IPS-NIHi7 (cell line): ENCODE results near the gene POLD4.
A peak's percentile ranks its signal among the peaks of the same experiment; 100 is the strongest.

ENCODE experiments used
- DNase-seq: peaks from one replicate; pipeline ENCODE4 v3.0.0; 2012; ENCODE audit warnings: mixed read lengths; ENCODE audit errors: extremely low spot score

POLD4 gene

DNA sequence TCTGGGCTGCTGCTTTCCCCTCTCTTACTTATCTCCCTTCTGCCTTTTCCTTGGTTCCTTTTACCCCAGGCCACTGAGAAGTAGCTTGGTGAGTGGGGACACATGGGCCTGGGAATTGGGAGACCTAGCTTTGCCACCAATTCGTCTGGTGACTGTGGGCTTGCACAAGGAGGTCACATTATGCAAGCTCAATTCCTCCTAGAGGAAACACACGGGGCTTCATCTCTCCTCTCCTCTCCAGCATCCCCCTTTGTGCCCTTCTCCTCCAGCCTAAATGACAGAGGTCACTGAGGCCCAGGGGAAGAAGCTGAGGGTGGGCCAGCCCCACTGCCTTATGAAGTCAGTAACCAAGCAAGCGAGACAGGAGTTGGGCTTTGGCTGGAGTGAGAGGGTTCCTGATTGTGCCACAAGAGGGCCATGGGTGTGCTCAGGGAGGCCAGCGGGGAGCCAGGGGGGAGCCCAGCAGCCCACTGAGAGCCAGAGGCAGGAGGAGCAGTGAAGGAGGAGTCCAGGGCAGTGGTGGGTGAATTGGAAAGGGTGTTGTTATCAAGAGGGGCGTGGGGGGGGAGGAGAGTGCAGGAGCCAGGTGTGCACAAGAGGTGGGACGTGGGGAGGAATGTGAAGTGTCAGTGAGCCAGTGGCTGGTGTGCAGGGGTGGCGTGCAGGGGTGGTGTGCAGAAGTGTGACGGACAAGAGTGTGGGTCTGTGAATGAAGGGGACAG is 18.0 kb upstream of the POLD4 start:
- DNase-seq: peak; percentile 66

DNA sequence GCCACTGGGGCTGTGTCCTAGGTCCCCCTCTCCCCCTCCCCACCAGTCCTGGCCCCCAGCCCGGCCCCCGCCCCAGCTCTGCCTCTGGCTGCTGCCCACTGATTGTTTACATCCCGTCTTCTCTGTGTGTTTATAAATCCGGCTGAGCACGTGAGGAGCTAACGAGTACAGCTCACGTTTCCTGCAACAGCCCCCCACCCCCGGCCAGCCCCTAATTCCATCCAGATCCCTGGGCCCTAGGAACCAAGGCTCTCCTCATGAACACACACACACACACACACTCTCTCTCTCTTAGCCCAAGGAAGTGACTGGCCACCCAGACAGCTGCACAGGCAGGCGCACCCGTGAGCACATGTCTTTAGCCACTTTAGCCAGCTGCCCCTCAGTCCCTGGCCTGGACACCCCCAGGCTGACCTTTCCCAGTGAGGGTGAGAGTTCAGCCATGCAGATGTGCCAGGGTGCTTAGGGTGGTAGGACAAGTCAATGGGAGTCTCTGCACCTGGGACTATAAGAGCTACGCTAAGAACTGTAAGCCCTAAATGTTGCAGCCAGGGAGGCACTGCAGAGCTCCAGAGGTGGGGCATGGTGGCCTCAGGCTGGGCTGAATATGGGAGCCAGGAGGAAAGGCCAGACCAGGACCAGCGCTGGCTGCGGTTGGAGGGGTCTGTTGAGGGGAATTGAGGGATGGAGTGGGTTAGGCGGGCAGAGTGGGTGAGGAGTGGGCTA is 17.2 kb upstream of the POLD4 start:
- no peak for DNase-seq

DNA sequence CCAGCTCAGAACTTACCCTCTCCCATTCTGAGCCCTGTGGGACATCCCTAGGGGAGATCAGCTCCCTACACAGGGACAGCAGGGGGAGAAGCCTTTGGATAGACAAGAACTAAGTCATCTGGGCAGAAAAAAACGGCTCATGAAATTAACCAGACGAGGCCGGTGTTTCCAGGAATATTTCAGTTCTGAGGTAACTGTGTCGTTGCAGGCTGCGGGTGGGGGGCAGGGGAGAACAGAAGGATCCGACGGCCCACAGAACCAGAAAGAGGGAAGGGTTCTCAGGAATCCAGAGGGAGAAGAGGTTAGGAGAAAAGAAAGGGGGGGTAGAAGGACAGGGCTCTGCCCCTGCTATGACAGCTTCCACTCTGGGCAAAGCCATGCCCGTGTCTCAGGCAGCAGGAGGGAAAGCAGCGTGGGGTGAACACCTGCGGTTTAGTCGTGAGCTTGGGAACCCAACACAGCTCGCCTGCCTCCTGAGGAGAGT is 16.5 kb upstream of the POLD4 start:
- DNase-seq: no peak

DNA sequence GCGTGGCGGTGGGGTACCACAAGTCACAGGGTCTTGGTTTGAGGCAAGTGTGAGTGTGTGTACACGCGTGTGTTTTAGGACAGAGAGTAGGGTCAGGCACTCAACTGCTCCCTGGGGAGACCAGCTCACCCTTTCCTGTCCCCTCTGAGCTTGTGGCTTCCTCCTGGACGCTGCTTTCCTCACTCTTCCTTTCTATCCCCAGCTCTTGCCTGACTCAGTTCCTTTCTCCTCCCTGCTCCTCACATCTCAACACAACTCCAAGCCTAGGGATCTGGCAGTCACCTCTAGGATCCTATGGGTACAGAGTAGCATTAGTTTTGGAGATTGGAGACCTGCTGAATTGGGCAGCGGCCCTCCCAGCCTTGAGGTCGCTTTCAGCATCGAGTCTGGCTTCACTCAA is 15.9 kb upstream of the POLD4 start:
- DNase-seq: no peak

DNA sequence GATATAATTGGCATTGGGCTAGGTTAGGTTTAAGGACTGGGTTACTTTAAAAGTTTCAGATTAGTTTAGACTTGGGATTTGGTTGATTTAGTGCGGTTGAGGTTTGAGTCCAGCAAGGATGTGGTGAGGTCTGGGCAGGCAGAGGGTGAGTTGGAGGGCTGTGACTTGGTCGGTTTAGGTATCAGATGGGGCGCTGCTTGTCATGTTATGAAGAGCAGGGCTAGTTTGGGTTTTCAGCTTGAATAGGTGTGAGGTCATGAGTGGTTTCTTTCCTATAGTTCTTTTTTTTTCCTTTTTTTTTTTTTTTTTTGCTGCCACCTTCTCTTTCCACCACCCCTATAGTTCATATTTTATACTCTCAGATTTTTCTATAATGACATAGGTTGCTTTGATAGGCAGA is 15.3 kb upstream of the POLD4 start:
- DNase-seq: no peak

DNA sequence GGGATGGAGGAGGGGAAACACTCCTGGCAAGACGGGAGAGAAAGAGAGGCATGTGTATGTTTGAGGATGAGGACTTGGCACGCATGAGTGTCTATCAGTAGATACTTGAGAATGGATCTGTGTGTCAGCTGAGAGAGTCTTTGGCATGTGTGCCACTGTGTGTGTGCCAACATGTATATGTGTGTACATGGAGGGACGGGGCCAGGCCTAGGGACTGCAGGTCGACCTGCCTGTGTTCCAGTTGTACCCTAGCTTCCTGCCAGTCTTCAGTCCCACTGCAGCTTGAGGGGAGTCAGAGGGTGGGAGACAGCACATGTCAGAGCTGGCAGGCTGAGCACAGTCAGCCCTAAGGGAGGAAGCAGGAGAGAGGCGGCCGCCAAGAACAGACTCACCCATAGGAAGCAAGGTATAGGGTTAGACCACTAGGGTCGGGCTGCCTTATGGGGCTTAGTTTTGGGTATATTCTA is 14.4 kb upstream of the POLD4 start:
- no peak for DNase-seq

DNA sequence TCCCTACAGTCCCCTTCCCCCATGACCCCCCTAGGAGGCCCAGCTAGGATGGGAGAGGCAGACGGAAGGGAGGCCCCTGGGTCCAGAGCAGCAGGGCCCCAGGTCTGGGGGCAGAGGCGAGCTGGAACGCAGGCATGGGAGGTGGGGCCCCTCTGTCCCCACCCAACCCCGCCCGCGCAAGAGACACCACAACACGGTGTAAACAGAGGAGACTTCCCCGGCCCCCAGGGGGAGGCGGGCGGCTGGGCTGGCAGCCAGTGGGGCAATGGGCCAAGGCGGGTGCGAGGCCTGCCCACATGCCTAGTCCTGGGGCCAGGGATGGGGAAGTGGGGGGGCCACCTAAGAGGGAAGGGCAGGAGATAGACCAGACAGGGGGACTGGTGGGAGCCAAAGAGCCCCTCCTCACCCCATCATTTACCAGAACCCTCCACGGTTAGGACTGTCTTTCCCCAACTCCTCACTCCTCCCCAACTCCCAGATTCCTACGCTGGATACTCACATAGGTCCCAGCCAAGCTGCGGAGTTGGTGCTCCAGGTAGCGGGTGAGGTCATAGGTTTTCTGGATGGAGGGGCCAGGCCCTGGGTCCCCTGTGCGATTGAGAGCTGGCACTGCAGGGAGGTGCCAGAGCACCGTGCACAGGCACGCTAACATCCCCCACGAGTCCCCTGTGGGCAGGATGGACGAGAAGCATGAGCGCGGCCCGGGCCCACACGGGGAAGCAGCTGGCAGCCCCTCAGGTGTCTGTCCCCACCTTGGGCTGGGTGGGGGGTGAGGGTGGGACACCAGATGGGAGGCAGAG is 13.8 kb upstream of the POLD4 start:
- DNase-seq: no peak

DNA sequence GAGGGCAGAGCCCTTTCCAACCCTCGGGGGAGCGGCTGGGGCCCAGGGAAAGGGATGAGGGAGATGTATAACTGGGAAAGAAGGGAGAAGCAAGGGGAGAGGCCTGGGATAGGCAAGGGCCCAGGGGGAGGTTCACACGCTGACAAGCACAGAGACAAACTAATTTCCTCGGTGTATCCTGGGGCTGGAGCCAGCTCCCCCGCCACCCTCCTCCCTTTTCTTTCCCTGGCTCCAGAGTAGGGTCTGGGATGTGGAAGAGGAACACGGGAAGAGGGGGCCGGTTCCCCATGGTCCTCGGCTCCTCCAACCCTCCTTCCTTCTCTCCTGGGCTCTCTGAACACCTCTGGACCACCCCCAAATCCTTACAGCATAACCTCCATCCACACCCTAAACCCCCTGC is 13.2 kb upstream of the POLD4 start:
- DNase-seq: no peak

DNA sequence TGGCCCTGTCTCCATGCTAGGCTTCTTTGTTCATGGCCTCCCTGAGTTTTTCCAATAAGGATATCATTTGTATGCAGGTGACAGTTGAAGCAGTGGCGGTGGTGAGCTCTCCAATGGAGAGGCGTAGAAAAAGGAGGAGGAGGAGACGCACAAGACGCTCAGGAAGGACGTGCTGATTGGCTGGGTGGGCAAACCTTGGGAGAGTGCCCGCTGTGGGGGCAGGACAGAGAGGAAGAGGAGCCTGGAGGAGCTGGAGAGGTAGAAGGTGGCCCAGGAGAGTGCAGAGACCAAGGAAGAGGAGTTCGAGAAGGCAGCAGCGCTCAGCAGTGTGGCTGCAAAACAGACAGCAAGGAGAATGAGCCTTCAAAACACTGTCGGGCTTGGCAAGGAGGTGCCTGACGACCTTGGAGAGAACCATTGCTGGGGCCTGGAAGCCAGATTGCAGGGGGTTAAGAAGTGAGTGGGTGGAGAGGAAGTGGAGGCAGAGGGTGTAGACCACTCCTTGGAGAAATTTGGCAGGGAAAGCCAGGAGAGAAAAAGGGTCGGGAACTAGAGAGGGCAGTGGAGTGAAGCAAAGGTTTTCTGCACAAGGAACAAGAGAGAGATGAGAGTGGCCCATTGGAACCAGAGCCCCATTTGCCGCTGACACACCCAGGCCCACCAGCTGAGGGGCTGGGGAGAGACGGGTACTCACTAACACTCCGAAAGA is 12.5 kb upstream of the POLD4 start:
- DNase-seq: no peak

DNA sequence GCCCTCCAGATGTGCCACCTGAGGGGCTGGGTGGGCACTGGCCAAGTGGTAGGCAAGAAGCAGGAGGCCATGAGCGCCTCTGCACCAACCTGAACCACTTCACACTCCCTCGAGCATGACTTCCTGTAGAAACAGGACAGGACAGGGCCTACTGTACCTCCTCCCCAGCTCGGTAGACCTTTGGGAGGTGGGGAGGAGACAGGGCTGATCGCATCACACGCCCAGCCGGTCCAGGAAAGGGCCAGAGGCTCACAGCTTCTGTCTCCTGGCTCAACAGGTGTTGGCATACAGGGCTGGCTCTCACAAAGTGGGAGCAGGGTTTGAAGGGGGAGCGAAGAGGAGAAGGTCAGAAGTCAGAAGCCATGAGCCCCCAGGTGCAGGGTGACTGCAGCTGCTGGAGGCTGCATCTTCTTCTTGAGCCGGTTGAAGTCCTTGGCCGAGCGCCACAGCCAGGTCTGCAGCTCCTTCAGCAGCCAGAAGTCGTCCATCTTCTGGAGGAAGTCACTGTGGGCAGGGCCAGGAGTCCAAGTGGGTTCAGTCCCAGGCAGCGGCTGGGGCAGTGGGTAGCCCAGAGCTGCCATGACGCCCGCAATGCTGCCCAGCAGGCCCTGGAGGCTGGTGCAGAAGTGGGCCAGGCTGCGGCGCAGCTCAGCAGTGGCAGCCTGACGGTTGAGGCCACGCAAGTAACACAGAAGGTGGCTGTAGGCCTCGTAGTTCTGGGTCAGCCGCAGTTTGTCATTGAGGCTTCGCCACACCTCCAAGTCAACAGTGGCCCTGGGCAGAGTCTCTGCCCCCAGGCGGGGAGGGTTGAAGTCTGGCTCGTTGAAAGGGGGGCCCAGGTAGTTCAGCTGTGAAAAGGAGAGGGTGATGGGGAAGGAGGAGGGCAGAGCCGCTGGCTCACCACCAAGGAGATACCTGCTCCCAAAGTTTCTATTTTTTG is 11.7 kb upstream of the POLD4 start:
- DNase-seq: no peak

DNA sequence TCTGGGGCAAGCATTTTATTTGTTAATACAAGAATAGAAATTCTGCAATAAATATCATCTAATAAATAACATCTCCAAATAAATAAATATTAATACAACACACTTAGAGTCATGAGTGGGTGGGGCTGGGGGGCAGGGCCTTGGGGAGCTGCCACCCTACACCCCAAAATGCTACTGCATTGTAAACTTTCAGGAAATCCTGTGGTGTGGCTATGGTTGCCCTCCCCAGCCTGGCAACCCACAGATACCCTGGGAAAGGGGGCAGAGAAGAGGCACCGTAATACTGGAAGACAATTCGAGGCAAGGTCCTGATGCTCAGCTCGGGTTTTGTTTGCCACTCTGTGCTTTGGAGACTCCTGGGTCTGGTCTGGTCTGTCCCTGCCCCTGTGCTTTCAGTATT is 10.8 kb upstream of the POLD4 start:
- DNase-seq: no peak

DNA sequence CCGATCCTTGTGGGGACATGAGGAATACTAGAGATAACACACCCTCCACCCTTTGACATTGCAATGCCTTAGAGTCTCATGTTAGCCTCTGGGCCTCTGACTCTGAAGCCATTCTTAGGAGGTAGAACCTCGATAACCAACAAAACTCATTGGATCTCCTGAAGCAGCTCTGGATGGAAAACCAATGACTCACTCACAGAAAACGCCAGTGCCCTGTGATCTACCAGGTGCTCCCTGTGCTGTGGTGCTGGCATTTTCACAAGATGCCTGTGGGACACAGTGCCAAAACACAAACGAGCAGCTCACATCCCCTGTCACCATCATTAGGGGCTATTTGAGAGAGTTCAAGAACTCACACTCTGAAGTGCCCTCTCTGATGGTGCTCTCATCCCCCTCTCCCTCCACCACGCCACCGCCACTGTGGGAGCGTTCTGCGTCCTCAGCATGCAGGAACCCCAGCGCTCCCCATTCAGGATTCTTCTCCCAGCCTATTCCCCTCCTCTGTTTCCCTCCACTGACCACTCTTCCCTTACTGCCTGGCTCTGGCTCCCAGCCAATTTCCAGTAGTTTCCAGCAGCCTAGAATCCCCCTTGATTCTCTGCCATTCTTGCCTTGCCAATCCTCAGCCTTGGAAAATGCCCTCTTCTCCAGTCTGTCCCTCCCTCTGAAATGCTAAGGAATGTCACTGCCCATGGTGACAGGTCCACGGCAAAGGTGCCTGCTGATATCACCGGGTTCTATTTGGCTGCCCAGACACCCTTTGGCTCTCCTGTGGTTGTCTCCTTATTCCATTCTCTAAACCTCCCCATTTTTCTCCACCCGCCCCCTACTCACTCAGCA is 4.7 kb upstream of the POLD4 start:
- DNase-seq: no peak

DNA sequence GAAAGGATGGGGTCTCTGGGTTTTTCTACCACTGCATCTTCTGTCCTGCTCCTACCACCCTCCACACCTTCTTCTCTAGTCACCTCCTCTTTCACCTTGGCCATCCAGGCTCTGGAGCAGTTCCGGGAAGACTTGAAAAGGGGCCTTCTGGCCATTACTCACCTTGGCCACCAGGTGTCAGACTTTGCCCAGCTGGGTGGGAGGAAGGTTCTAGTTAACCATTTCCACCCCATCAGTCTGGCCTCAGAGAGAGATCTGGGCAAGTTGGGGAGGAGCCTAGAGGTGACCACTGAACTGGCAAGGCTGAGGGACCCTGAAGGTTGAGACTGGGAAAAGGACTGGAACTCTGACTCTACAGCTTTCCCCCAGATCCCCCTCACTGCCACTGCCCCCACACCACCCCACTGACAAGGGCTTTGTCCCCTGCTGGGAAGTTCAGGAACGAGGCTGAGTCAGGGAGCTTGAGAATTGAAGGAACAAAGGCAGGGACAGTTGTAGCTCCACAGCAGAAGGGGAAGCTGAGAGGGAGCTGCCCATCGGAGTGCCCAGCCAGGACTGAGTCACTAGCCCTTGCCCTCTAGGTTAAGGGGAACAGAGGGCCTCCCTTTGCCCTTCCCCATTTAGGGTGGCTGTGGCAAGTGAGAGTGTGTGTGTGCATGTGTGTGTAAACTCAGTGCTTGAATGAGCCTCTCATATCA is 3.7 kb upstream of the POLD4 start:
- DNase-seq: peak; percentile 86

DNA sequence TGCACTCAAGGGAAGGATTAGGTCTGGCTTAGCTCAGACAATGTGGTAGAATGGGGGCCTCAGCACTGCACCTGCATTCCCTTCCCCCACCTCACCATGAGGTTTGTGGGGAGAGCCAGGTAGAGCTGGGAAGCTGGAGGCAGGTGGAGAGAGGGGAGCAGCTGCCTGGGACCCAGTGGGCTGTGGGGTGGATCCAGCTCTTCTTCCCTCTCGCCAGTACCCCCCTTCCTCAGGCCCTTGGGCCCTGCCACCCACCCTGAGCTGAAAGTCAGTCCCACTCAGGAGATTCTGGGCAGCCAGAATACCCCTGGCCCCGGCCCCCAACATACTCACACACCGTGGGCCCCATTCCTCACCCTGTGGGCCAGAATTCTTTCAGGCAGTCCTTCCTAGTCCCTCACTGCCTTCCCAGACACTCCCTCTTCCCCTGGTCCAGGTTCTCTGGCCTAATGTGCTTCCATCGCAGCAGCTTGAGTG is 3.1 kb upstream of the POLD4 start:
- DNase-seq: peak; percentile 1

DNA sequence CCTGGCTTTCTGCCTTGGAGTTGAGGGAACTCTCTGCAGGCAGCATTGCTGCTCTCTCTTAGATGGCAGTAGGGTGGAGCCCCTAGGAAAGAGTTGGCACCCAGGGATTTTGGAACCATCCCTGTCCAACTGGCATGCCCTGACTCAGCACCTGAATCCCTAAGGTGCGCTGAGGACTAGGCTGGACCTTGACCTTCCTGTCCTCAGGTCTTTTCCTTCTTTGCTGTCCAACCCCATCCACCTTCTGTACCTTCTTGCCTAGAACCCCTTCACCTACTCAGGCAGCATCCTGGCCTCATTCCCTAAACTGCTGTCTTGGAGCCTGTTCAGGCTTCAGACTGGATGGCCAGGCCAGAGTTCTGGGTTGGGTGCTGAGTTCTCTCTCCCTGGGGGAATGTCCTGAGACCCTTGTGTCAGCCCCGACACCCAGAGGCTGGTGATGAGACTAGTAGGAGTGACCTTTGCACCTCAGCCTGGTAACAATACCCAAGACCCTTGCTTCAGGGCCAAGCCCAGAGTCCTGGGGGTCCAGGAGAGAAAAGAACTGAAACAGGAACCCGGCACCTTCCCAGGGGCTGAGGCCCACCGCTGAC is 2.5 kb upstream of the POLD4 start:
- DNase-seq: peak; percentile 1

DNA sequence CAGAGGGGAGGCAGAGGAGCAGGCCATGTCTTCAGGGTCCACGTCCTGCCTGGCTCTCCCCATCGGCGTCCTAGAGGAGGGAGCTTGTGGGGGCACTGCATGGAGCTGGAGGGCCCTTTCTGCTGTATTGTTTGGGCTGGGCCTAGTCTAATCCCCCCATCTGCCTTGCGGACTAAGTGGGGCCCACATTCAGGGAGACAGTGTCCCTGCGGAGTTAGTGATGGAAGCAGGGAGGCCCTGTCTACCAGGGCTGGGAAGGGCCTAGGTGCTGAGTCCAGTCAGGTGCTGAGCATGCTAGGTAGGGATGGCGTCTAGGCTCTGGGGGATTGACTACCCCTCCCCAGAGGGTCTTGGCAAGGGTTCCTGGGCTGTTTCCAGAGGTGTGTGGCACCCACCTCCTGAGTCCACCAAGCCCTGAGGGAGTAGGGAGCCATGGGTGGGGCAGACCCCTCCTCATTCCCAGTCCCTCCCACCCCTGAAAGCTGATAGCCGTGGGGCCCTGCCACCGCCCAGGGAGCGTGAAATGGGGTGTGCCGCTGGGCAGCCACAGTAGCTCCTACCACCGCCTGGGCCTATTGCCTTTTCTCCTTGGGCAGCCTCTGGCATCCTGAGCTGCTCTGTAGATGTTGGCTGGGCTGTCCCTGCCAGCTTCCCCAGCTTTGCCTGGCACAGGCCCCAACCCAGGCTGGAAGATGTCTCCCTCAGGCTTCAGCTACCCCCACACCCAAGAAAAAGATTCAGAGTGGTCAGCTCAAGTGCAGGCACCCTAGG is 1.9 kb upstream of the POLD4 start:
- DNase-seq: peak; percentile 1

DNA sequence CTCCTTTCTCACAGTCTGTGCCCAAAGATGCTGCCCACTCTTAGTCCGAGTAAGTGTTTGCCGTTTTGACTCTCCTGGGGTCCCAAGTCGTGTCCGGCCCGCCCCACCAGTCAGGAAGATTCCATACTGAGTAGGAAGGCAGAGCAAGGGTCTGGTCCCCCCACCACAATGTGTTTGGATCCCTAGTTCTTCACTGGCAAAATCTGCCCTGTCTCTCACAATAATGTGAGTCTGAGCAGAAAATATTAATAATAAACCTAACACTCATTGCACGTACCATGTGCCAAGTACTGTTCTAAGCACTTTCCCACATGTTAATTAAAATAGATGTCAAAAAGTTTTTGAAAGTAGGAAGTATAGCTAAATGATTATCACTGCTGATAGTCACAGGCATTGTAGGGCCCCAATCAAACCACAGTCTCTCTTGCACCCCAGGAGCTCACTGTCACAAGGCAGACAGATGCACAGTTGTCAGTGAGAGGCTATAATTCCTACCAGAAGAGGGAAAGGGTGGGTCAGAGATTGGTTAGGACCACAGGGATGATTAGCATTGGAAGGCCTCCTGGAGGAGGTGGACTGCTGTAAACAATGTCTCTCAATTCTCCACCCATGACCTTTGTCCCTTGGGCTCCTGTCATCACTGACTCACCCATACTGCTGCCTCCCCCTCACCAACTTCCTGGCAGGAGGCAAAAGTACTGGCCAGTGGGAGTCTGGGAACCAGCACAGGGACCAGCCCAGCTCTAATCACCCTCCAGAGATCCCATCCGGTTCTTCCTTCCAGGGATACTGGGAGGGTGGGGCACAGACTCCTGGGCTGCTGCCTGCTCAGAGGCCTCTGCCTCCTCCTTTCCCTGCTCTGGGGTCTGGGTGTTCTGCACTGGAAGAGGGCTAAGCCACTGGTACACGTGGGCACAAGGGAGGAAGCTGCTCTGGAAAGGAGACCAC is 1.0 kb upstream of the POLD4 start:
- DNase-seq: peak; percentile 57
